ENCODE data around the gene A3GALT2.

A3GALT2 gene

GRCh38 chr1:33307494-33307864, 13.4 kb downstream of the A3GALT2 start:
- Histone ChIP-seq H3K4me1 (ENCODE audit: insufficient read depth, poor library complexity, severe bottlenecking) (no peaks in the 10 kb centered on the region), H3K27me3 (ENCODE audit: insufficient read depth, poor library complexity, severe bottlenecking) (no peaks in the 10 kb centered on the region), H3K4me3 (ENCODE audit: severe bottlenecking) (no peak overlapping the region), H3K36me3 (ENCODE audit: low read depth) (no peaks in the 10 kb centered on the region), H3K9me3 (ENCODE audit: severe bottlenecking) (no peaks in the 10 kb centered on the region), H3K27ac (ENCODE audit: poor library complexity, severe bottlenecking) (no peak overlapping the region)
- DNase-seq (ENCODE audit: low spot score) (no peak), ATAC-seq (ENCODE audit: low read depth) (no peak)
- no peak for TF ChIP-seq CTCF (IDR thresholded peaks at IDR 0.05; ENCODE audit: poor library complexity, severe bottlenecking)

GRCh38 chr1:33306653-33307493, 14.0 kb downstream of the A3GALT2 start:
- ATAC-seq (ENCODE audit: low read depth) = no peak
- H3K4me1 ChIP-seq (ENCODE audit: insufficient read depth, poor library complexity, severe bottlenecking) = no peaks in the 10 kb centered on the region
- no peak for DNase-seq (ENCODE audit: low spot score)
- H3K36me3 ChIP-seq (ENCODE audit: low read depth) = no peaks in the 10 kb centered on the region
- no peaks in the 10 kb centered on the region for H3K27me3 ChIP-seq (ENCODE audit: insufficient read depth, poor library complexity, severe bottlenecking)
- no peak overlapping the region for H3K27ac ChIP-seq (ENCODE audit: poor library complexity, severe bottlenecking)
- no peak for TF ChIP-seq CTCF (IDR thresholded peaks at IDR 0.05; ENCODE audit: poor library complexity, severe bottlenecking)
- no peaks in the 10 kb centered on the region for H3K9me3 ChIP-seq (ENCODE audit: severe bottlenecking)
- no peak overlapping the region for H3K4me3 ChIP-seq (ENCODE audit: severe bottlenecking)

DNA sequence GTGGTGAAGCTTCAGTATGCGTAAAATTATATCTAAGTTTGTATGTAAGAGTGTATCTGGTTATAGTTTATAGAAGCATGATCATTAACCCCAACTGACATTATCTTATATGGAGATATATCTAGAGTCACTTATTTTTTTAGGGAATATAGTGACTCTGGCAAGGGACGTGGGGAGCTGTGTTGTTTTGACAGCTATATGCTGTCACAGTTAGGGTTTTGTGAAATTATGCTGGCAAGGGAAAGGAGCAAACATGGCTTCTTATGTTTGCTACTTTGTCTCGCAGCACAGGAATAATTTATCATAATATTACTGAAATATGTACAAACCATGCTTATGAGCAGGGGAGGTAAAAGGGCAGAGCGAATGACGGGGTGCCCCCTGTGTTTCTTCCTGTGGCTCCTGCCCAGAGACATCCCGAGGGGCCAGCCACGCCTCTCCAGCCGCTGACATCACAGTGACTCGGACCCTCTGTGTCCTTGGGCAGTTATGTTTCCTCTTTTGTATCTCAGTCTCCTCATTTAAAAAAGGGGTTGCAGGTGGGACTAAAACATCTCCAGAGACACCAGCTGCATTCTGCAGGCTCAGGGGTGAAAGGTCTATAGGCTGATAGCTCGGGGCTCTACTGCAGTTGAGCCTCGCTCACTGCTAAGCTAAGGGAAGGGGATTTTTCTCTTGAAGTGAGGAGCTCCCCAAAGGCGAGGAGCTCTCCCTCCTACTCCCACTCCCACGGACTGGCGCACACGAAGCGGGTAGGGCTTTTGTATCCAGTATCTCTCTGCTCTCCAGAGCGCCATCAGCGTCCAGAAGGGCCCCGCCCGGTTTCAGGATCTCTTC, 14.9 kb downstream of the A3GALT2 start:
- no peaks in the 10 kb centered on the region for H3K27me3 ChIP-seq (ENCODE audit: insufficient read depth, poor library complexity, severe bottlenecking)
- no peaks in the 10 kb centered on the region for H3K4me1 ChIP-seq (ENCODE audit: insufficient read depth, poor library complexity, severe bottlenecking)
- H3K27ac ChIP-seq (ENCODE audit: poor library complexity, severe bottlenecking) = no peak overlapping the region
- DNase-seq (ENCODE audit: low spot score) = no peak
- H3K4me3 ChIP-seq (ENCODE audit: severe bottlenecking) = no peak overlapping the region
- no peak for TF ChIP-seq CTCF (IDR thresholded peaks at IDR 0.05; ENCODE audit: poor library complexity, severe bottlenecking)
- no peak for ATAC-seq (ENCODE audit: low read depth)
- H3K9me3 ChIP-seq (ENCODE audit: severe bottlenecking) = no peaks in the 10 kb centered on the region
- H3K36me3 ChIP-seq (ENCODE audit: low read depth) = no peaks in the 10 kb centered on the region

DNA sequence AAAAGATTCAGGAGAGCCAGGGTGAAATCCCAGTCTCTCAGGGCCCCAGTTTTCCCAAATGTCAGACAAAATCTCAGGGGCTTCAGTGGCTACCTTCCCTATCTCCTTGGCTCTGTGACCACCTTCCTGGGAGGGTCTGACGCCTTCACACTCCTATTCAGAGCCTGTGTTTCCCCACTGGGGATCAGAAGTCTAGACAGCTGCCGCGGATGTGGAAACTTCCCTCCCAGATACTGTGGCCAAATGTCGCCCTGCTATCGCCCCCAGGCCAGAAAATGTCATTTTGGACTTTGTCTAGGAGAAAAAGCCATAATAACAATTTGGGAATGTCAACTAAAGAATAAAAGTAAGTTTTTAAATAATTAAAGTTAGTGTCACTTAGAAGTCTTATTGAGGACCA, 15.9 kb downstream of the A3GALT2 start:
- DNase-seq (ENCODE audit: low spot score) = no peak
- H3K4me1 ChIP-seq (ENCODE audit: insufficient read depth, poor library complexity, severe bottlenecking) = no peaks in the 10 kb centered on the region
- no peaks in the 10 kb centered on the region for H3K36me3 ChIP-seq (ENCODE audit: low read depth)
- no peaks in the 10 kb centered on the region for H3K27me3 ChIP-seq (ENCODE audit: insufficient read depth, poor library complexity, severe bottlenecking)
- TF ChIP-seq CTCF (IDR thresholded peaks at IDR 0.05; ENCODE audit: poor library complexity, severe bottlenecking) = no peak
- no peak for ATAC-seq (ENCODE audit: low read depth)
- no peak overlapping the region for H3K27ac ChIP-seq (ENCODE audit: poor library complexity, severe bottlenecking)
- H3K9me3 ChIP-seq (ENCODE audit: severe bottlenecking) = no peaks in the 10 kb centered on the region
- H3K4me3 ChIP-seq (ENCODE audit: severe bottlenecking) = no peak overlapping the region

Data from RWPE2 (cell line).